Measurements from ENCODE around the gene PIEZO2. TPM values are rescaled to one million over a fixed set of nuclear protein-coding genes. Genes with fewer than 3 reads are reported as not detected.
"Not testable (repeated sequence)": the region's sequence is repeated elsewhere in the genome, so short reads cannot be mapped to it uniquely, and the experiment has no call there.

Gene PIEZO2
- total RNA-seq, 1 experiment from 2014 or later: 8.9 TPM

DNA sequence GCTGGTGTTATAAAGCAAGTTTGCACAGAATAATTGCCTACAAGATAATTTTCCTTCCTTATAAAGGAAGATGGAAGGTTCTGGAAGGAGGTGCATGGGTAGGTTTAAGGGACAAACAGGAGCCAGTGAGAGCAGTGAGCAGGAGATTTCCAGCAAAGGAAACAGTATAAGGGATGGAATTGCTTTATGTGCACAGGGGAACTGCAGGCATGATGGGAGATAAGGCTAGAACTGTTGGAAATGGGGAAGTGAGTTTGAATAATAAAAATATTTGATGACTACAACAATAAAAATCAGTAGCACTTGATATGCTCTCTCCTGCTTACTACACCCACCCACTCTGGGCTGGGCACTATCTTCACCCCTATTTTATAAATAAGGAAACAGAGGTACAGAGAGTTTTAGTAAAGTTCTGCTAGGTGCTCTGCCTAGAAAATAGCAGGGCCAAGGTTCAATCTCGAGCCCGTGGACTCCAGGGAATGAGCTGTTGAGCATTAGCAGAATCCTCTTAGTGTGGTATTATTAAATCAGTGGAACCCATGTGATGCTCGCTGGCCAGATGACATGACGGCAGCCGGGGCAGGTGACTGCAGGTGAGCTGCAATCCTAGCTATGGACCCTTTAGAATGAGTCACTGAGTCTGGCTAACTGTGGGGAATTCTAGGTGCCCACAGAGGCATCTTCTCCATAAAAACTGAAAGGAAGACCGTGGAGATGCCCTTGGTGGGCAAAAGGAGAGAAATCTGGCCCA, 302.5 kb downstream of the PIEZO2 start:
- DNase-seq (ENCODE audit: low spot score): no peak

GRCh38 chr18:10846035-10846434, 303.3 kb downstream of the PIEZO2 start:
- not testable (repeated sequence) for DNase-seq (ENCODE audit: low spot score)

DNA sequence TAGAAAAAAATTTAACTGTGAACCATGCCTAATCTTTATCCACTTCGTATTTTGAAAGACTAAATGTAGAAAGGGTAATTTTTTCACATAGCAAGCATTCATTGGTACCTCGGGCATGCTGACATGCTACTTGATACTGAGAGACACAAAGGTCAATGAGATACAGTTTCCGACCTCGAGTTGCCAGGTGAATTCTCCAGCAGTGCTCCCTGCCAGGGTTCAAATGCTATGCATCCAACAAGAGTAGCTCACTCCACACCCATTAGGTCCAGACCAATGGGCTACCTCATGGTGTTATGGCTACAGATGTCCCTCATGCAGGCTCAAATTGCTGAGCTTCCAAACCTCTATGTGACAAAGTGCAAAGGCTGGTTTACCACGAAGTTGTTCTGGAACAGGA, 305.8 kb downstream of the PIEZO2 start:
- no peak for DNase-seq (ENCODE audit: low spot score)

DNA sequence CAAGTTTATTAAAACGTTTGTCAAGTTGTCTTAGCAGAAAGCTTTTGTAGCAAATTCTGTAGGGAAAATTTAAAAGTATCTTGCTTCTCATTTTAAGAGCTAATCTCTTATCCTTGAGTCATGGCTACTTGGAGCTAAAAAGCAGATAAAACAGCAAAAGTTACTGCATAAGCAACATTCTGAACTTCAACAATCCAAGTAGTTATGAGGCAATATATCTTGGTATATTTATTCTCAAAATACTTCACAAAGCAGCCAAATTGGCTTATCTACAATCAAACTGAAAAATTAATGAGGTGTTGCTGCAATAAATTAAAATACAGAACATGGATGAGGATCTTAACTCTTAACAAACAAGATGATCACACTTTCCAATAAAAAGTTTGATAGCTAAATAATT, 306.5 kb downstream of the PIEZO2 start:
- DNase-seq (ENCODE audit: low spot score): no peak

- no peak for DNase-seq (ENCODE audit: low spot score)
Measured at GRCh38 chr18:10842371-10842770, 307.0 kb downstream of the PIEZO2 start.

DNA sequence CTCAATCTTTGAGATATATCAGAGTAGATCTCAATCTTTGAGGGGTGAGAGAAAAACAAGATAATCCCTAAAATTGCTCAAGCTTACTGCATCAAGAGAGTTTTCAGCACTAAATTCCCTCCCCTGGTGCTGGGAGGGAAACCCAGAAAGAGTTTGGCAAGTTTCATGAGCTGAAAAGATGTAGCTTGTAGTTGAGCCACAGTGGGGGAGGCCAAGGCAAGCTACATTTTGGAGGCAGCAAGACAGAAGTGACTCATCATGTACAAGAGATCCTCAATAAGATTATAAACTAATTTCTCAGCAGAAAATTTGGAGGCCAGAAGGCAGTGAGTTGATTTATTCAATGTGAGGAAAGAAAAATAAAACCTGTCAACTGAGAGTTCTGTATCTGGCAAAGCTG, 308.2 kb downstream of the PIEZO2 start:
- DNase-seq (ENCODE audit: low spot score): no peak

DNA sequence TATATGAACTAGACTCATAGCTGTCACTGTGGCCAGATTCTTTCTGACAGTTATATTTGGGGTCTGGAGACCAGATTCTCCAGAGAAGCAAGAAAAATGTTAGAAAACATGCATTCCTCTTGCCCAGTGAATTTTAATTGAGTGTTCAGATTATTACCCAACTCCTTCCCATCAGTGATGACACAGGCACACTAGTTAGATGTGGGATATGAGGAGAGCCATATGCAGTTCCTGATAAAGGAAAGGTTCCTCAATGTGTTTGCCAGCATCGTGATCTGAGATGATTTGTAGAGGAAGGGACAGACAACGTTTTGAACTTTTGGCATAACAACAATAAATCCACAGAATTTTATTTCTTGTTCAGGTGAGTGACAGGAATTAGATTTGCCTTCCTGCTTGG, 308.6 kb downstream of the PIEZO2 start:
- no peak for DNase-seq (ENCODE audit: low spot score)

GRCh38 chr18:10839421-10839820, 309.9 kb downstream of the PIEZO2 start:
- DNase-seq (ENCODE audit: low spot score): no peak

DNA sequence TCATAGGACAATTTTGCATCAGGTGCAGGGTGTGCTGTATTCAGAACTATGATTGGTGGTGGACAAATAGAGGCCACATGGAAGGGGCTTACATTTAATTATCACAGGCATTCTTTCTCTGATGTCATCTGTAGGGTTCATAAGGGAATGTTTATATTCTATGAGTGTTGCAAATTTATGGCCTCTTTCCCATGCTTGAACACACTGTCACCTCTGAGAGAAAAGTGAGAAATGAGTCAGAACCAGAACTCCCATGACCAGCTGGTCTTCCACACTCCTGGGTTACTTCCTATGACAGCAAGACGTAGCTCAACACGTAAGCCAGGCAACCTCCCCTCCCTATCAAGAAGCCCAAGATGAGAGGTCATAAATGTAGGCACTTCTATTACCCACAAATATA, 310.8 kb downstream of the PIEZO2 start:
- no peak for DNase-seq (ENCODE audit: low spot score)

DNA sequence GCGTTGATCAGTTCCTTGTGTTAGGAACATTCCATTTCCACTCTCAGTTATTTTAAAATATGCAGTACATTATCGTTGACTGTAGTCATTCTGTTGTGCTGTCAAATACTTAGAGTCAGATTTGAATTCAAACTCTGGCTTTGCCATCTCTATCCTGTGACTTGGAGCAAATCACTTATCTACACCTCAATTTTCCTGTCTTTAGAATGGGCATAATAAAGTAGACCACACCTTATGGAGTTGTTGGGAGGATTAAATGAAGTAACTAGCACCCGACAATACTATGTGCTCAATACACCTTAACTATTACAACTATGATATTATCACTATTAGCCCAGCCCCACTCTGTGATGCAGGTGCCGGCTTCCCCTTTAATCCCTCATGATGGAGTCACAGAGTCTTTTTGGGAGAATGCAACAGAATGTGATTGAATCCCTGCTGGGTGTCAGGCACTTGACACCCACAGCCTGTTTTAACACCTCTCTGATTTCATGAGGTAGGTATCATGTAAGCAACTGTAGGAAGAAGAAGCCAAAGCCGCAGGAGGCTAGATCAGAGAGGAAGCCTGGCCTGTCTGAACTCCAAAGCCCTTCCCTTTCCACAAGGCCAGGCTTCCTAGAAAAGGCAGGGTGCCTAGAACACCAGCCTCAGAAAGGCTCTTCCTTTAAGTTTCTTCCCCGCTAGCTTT, 315.1 kb downstream of the PIEZO2 start:
- DNase-seq (ENCODE audit: low spot score): no peak

- DNase-seq (ENCODE audit: low spot score): no peak
Measured at GRCh38 chr18:10833656-10834055, 315.7 kb downstream of the PIEZO2 start.

DNA sequence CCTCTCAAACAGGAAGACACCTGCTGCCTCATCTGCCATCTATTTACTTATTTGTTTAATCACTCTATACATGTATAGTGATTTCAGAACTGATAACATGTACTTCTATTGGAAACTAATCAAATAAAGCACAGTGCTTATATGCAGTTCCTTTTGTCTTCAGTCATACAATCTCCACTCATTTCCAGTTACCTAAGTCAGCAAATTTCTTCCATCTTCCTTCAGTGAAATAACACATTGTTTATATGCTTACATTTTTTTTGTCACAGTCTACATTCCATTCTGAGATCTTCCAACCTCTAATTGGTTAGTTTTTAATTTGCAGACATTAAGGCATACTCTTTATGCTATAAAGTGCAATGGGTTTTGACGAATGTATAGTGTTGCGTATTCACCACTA, 323.0 kb downstream of the PIEZO2 start:
- no peak for DNase-seq (ENCODE audit: low spot score)

DNA sequence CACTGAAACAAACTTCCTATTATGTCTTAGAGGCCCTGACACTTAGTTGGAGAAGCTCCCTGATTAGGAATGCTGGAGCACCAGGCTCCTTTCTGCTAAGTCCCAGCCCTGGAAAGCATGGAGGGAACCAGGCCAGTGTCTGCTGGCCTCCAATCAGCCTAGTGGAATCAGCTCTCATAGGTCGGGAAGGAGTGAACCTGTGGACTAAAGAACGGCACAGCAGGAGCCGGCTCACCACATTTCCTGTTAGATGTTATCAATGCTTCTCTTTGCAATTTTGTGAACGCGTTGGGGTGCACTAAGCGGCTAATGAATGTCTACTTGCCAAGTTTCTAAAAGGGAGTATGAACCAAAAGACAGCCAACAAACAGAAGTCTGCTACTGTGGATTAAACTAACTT, 326.9 kb downstream of the PIEZO2 start:
- DNase-seq (ENCODE audit: low spot score): no peak

DNA sequence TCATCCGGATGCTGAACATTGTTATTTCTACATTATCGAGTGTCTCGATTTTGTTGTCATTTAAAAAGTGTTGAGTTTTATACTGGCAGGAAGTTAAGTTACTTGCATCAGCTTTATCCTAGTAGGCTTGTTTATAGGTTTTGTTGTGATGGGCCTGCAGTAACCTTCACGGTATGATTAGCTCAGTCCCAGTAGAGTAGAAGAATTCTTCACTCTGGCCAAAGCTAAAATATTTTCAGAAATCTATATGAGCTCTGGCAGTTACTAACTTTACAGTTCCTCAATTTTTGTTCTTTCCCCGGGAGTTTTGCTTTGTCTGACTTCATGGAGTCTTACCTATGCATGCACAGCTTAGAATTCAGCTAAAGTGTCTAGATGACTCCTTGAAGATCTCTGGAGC, 328.7 kb downstream of the PIEZO2 start:
- DNase-seq (ENCODE audit: low spot score): no peak

DNA sequence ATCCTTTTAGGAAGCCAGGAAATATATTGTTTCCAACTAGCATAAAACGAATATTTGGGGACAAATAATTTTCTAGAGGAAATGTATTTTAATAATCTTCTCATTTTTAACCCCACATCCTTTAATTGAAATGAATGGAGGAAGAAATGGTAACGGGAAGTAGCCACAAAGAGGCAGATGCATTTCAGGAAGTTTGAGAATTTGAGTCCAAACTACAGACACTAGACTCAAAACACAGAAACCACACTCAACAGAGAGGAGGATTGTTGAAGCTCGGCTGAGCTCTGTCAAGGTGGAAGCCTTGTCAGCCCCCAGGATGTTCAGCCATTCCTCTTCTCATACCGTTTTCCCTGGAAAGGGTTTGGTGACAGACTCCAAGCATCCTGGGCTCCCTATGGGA, 335.0 kb downstream of the PIEZO2 start:
- no peak for DNase-seq (ENCODE audit: low spot score)

- no peak for DNase-seq (ENCODE audit: low spot score)
Measured at GRCh38 chr18:10805587-10806118, 343.7 kb downstream of the PIEZO2 start.

DNA sequence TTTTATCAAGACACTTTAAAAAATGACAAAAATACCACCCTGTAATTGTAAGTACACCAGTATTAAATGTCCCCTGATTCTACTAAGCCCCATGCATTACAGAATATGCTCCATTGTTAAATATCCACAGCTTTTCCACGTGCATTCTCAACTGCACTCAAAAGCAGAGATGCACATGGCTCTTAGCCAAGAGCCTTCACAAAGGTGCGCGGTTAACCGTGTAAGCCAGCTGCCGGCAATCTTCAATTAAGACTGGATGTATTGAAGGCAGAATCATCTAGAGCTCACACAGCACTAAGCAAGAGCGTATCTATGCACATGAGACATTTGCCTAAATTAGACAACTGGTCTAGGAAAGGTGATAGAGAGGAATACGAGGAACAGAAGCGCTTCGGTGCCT, 345.2 kb downstream of the PIEZO2 start:
- no peak for DNase-seq (ENCODE audit: low spot score)

DNA sequence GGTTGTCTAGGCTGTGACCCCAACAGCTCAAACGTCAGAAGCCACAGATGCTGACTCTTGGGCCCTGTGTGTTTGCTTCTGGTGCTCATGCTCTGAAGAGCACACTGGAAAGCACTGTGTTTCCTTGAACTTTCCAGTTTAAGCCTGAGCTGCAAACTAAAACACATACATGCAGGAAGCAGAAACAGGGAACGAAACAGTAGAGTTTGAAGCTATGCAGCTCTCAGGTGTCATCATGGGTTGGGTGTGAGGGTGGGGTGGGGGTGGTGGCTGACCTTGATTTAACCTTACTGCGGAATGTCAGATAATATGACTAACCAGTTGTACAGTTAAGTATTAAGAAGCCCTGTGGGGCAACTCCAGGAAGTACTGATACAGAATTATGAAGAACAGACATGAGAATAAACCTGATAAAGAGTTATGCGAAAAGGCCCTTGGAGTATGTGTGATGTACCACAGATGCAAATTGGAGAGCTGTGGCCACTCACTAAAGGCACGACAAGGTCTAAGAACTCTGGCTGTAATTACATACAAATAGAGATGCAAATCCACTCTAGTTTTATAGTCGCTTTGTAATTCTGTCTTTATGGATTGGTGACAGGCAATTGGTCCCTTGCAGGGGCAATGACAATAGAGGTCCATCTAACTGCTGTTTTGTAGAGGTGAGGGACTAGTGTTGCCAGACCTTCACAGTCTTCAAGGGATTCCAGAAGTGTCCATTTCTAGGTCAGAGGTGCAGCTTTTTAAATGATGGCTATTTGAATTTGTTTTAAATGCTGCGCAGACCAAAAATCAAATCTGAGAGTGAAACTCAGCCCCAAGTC, 350.4 kb downstream of the PIEZO2 start:
- no peak for DNase-seq (ENCODE audit: low spot score)

DNA sequence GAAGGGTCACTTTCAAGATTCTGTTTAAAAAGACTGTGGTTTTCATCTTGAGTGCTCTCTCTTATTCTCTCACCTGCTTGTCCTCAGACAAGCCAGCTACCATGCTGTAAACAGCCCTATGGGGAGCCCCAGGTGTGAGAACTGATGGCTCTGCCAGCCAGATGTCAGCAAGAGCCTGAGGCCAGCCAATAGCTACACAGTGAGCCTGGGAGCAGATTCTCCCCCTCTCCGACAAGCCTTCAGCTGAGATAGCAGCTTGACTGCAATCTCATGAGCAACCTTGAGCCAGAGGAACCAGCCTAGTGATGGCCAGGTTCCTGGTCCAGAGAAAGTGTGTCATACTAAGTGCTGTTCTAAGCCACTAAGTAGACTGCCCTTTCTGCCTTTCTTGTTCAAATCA, 351.5 kb downstream of the PIEZO2 start:
- no peak for DNase-seq (ENCODE audit: low spot score)

DNA sequence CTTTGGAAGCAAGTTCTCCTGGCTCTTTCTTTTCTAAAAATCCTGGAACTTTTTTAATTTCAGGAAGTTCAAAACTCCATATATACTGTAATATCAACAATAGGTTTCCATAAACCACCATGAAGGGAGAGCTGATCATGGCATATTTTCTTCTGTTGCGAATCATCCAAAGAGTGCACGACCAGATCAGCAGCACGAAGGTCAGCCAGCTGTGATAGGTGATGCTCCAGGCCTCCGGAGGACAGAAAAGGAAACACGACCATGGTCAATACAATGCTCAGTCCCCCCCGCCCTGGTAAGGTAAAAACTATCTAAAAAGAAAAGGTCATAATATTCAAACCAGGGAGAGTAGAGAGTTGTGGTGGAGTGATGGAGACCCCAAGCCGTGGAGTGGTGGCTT, 354.6 kb downstream of the PIEZO2 start:
- DNase-seq (ENCODE audit: low spot score): no peak

- no peak for DNase-seq (ENCODE audit: low spot score)
Measured at GRCh38 chr18:10793730-10794370, 355.5 kb downstream of the PIEZO2 start.

DNA sequence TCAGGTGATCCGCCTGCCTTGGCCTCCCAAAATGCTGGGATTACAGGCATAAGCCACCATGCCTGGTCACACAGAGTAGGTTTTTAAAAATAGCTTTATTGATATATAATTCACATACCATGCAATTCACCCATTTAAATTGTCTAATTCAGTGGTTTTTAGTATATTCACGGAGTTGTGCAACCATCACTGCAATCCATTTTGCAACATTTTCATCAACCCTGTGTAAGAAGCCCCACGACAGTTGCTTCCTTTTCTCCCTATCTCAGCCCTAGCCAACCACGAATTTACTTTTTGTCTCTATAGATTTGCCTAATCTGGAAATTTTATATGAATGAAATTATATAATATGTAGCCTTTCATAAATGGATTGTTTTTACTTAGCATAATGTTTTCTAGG, 357.2 kb downstream of the PIEZO2 start:
- DNase-seq (ENCODE audit: low spot score): no peak
